ENCODE data around the gene F10.

Gene F10

GRCh38 chr13:113186061-113186900, 63.7 kb downstream of the F10 start:
- DNase-seq (ENCODE audit: low read depth) = no peak
- H3K4me3 ChIP-seq (ENCODE audit: low read depth, low read length) = no peak overlapping the region
- TF ChIP-seq MAX (IDR thresholded peaks at IDR 0.05; ENCODE audit: low read depth, low read length) = no peak
- TF ChIP-seq POLR2A (IDR thresholded peaks at IDR 0.05; ENCODE audit: extremely low read depth, insufficient read length) = no peak
- no peak for TF ChIP-seq CTCF (IDR thresholded peaks at IDR 0.05; ENCODE audit: low read depth, low read length)
- TF ChIP-seq MYC (IDR thresholded peaks at IDR 0.05; ENCODE audit: low read depth, low read length) = no peak

GRCh38 chr13:113187263-113187669, 64.7 kb downstream of the F10 start:
- peak; percentile 63 for DNase-seq (ENCODE audit: low read depth)
- no peak overlapping the region for H3K4me3 ChIP-seq (ENCODE audit: low read depth, low read length)
- no peak for TF ChIP-seq POLR2A (IDR thresholded peaks at IDR 0.05; ENCODE audit: extremely low read depth, insufficient read length)
- TF ChIP-seq MAX (IDR thresholded peaks at IDR 0.05; ENCODE audit: low read depth, low read length) = no peak
- TF ChIP-seq MYC (IDR thresholded peaks at IDR 0.05; ENCODE audit: low read depth, low read length) = no peak
- no peak for TF ChIP-seq CTCF (IDR thresholded peaks at IDR 0.05; ENCODE audit: low read depth, low read length)

- TF ChIP-seq CTCF (IDR thresholded peaks at IDR 0.05; ENCODE audit: low read depth, low read length) (no peak), MYC (IDR thresholded peaks at IDR 0.05; ENCODE audit: low read depth, low read length) (no peak), MAX (IDR thresholded peaks at IDR 0.05; ENCODE audit: low read depth, low read length) (no peak), POLR2A (IDR thresholded peaks at IDR 0.05; ENCODE audit: extremely low read depth, insufficient read length) (no peak)
- no peak overlapping the region for H3K4me3 ChIP-seq (ENCODE audit: low read depth, low read length)
- no peak for DNase-seq (ENCODE audit: low read depth)
Measured at GRCh38 chr13:113187883-113188665, 65.5 kb downstream of the F10 start.

- TF ChIP-seq POLR2A (IDR thresholded peaks at IDR 0.05; ENCODE audit: extremely low read depth, insufficient read length) (no peak), CTCF (IDR thresholded peaks at IDR 0.05; ENCODE audit: low read depth, low read length) (no peak), MAX (IDR thresholded peaks at IDR 0.05; ENCODE audit: low read depth, low read length) (no peak), MYC (IDR thresholded peaks at IDR 0.05; ENCODE audit: low read depth, low read length) (no peak)
- DNase-seq (ENCODE audit: low read depth) = no peak
- no peak overlapping the region for H3K4me3 ChIP-seq (ENCODE audit: low read depth, low read length)
Measured at GRCh38 chr13:113190181-113190580, 67.6 kb downstream of the F10 start.

GRCh38 chr13:113192279-113192678, 69.7 kb downstream of the F10 start:
- TF ChIP-seq CTCF (IDR thresholded peaks at IDR 0.05; ENCODE audit: low read depth, low read length) (no peak), MAX (IDR thresholded peaks at IDR 0.05; ENCODE audit: low read depth, low read length) (no peak), MYC (IDR thresholded peaks at IDR 0.05; ENCODE audit: low read depth, low read length) (no peak), POLR2A (IDR thresholded peaks at IDR 0.05; ENCODE audit: extremely low read depth, insufficient read length) (no peak)
- no peak for DNase-seq (ENCODE audit: low read depth)

More at GRCh38 chr13:113192279-113192678, 69.7 kb downstream of the F10 start:
- H3K4me3 ChIP-seq (ENCODE audit: low read depth, low read length) = no peak overlapping the region

All from NB4 (cell line).